Heart left ventricle (tissue), 16 donors: ENCODE data around the gene UNC93A. TPM values are rescaled to one million over a fixed set of nuclear protein-coding genes. Genes with fewer than 3 reads are reported as not detected.
"Not testable (repeated sequence)": the region's sequence is repeated elsewhere in the genome, so short reads cannot be mapped to it uniquely, and the experiment has no call there.

ENCODE experiments used
- ATAC-seq, 4 donors: fragments of 200-7000 bp; cut with Tn5 transposase; one replicate each; pipeline ENCODE4 v1.9.1; 2020 to 2022; ENCODE audit warnings: moderate library complexity in 4 of 4, mild to moderate bottlenecking in 3 of 4, moderate number of reproducible peaks in 1 of 4
- DNase-seq, 5 donors: peaks; one replicate each; pipeline ENCODE4 v3.0.0-alpha.2; 2020
- H3K27ac ChIP-seq, 12 donors: fragments of 200-600 bp; sonication (generic) in 4 of 12; one replicate each; pipeline versions ENCODE4 v1.5.0 to v1.8.0; 2016 to 2022; ENCODE audit warnings: mild to moderate bottlenecking in 2 of 12
- H3K27me3 ChIP-seq, 9 donors: fragments of 200-600 bp; sonication (generic) in 2 of 9; one replicate each; pipeline versions ENCODE4 v1.5.1 to v1.8.0; 2016 to 2022; ENCODE audit warnings: mild to moderate bottlenecking in 3 of 9
- H3K36me3 ChIP-seq, 9 donors: fragments of 200-600 bp; sonication (generic) in 2 of 9; one replicate each; pipeline versions ENCODE4 v1.5.0 to v1.8.0; 2018 to 2022; ENCODE audit warnings: mild to moderate bottlenecking in 2 of 9
- H3K4me1 ChIP-seq, 12 donors: fragments of 200-600 bp; sonication (generic) in 4 of 12; one replicate each; pipeline versions ENCODE4 v1.5.0 to v1.8.0; 2016 to 2022; ENCODE audit warnings: mild to moderate bottlenecking in 3 of 12
- H3K4me3 ChIP-seq, 12 donors: fragments of 200-600 bp; sonication (generic) in 4 of 12; one replicate each; pipeline versions ENCODE4 v1.5.0 to v1.8.0; 2017 to 2022; ENCODE audit warnings: mild to moderate bottlenecking in 9 of 12, moderate library complexity in 4 of 12
- H3K9me3 ChIP-seq, 12 donors: fragments of 200-600 bp; sonication (generic) in 4 of 12; one replicate each; pipeline versions ENCODE4 v1.5.0 to v1.8.0; 2016 to 2022; ENCODE audit warnings: mild to moderate bottlenecking in 1 of 12
- POLR2A ChIP-seq, 2 donors: fragments of 450-650 bp; IDR thresholded peaks; one replicate each; pipeline ENCODE4 v1.6.1; 2017; ENCODE audit warnings: antibody characterized with exemption in 2 of 2, mild to moderate bottlenecking in 2 of 2, moderate library complexity in 2 of 2
- WGBS, 4 donors: extraction: QIAGEN DNeasy Blood & Tissue Kit in 2 of 4; methylation state at CpG; one replicate each; pipeline versions ENCODE4 v1.1.5 to v1.1.7; 2013 to 2018; 5-methylcytosine and 5-hydroxymethylcytosine counted together
- intact Hi-C, 10 donors: fragments of 100-400 bp; cut with DNase I; formaldehyde crosslinking; loops; one replicate each; pipeline versions ENCODE4 v1.11.1 to v1.14.2; 2022
- polyA plus RNA-seq, 2 donors: library from polyadenylated mRNA; stranded (reverse); fragments of 200-250 nt; gene quantifications; one replicate each; pipeline ENCODE4 v1.2.3, GENCODE V29; 2013
- total RNA-seq, 9 donors: library from RNA; depleted of rRNA in 2 of 9; stranded (reverse); fragments of >200 nt in 2 of 9; fragmentation: NEBNext Ultra II Directional in 3 of 9; extraction: Animal tissue kit (Norgen Biotek cat#: 25700) in 3 of 9; gene quantifications; one replicate each; pipeline versions ENCODE4 v1.1.0 to v1.2.4, GENCODE V29; 2016 to 2023
- TF ChIP-seq, protein P1 (sequence below), 12 donors: fragments of 200-600 bp; sonication (generic) in 4 of 12; IDR thresholded peaks; one replicate each; pipeline versions ENCODE4 v1.5.0 to v1.8.0; 2018 to 2022; ENCODE audit warnings: antibody characterized with exemption in 12 of 12, mild to moderate bottlenecking in 5 of 12
- donor health status: ischemic (EF 13 %, LVEDD 7.1; RV severe dilation, severe dysfunction).
- donor health status: healthy with polysubstance abuse.
- donor health status: DM: no; HTN: yes; CAD: no.
- donor health status: DM: no; HTN: no; CAD: no.
- donor health status: ischemic (EF 25% LVEDD 6.9; RV normal size, moderate dysfunction).
- donor health status: ischemic (EF 25% LVEDD 5.7; RV mildly dilated, moderate dysfunction).
- donor health status: healthy.
- donor health status: DM: yes; HTN: yes; CAD: no.
- donor health status: ischemic (EF 35%, LVEDD 5.7; RV mildly dilated, moderate dysfunction).
- donor health status: nonischemic (EF 11% LVEDD 7.7; RV severe dilation, severe dysfunction).
- donor health status: DM: yes; HTN: yes; CAD: no.
- donor health status: PGD.
- donor health status: ischemic (EF 29% LVEDD 5.4; RV normal size, mild dysfunction).
- donor health status: nonischemic (EF 23%, LVEDD 6.1; RV moderate dilation, normal function).

Gene UNC93A
- total and polyA plus RNA-seq, 11 donors, result not detected

- TF ChIP-seq POLR2A (IDR thresholded peaks at IDR 0.05), result no peak
- TF ChIP-seq, protein P1, sequence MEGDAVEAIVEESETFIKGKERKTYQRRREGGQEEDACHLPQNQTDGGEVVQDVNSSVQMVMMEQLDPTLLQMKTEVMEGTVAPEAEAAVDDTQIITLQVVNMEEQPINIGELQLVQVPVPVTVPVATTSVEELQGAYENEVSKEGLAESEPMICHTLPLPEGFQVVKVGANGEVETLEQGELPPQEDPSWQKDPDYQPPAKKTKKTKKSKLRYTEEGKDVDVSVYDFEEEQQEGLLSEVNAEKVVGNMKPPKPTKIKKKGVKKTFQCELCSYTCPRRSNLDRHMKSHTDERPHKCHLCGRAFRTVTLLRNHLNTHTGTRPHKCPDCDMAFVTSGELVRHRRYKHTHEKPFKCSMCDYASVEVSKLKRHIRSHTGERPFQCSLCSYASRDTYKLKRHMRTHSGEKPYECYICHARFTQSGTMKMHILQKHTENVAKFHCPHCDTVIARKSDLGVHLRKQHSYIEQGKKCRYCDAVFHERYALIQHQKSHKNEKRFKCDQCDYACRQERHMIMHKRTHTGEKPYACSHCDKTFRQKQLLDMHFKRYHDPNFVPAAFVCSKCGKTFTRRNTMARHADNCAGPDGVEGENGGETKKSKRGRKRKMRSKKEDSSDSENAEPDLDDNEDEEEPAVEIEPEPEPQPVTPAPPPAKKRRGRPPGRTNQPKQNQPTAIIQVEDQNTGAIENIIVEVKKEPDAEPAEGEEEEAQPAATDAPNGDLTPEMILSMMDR (IDR thresholded peaks at IDR 0.05), result peak; percentile 60 to 79 (median 68)
- peak; percentile 41 to 82 (median 52) for DNase-seq
- ATAC-seq, result peak in 3 of 4 donors; percentile 74 to 86 (median 75)
- Histone ChIP-seq H3K4me1 (peaks cover 0 to 18% (median 11%) of the 10 kb centered on the region in 12 donors), H3K4me3 (peak overlapping the region; percentile 11 to 58 (median 48)), H3K9me3 (peaks cover 0 to 15% (median 4%) of the 10 kb centered on the region in 12 donors), H3K27ac (peak overlapping the region in 10 of 12 donors; percentile 27 to 73 (median 48)), H3K27me3 (peaks cover 0 to 43% (median 3%) of the 10 kb centered on the region in 9 donors), H3K36me3 (no peaks in the 10 kb centered on the region)
- intact Hi-C loops, result loop anchor here in 2 of 10 donors (10.0 kb wide), 2 partner anchors 126 to 136 kb away; no protein-coding TSS in a partner anchor
- WGBS, 4 donors, result 0 to 2% (median 1%) methylated on average over 33 to 62 of the region's 62 CpGs
Measured at GRCh38 chr6:167350731-167351655, 59.9 kb downstream of the UNC93A start.

GRCh38 chr6:167351656-167352345 is 60.7 kb downstream of the UNC93A start:
- ATAC-seq, result no peak

DNA sequence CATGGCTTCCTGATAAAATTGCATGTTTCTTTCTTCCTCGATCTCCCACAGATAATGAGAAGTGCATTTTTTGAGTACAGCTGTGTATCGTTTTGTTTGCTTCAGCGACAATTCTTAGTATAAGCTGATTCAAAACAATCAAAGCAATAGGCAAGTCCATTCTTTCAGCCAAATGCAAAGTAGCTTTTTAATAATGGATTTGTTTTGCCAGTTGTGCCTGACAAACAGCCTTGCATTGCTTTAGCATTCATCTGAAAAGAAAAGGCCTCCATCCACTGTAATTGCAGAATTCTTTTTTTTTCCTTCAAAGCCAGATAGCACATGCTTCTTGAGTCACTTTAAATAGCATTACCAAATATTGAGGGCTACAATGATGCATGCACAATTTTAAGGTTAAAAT is 65.8 kb downstream of the UNC93A start:
- H3K4me1 ChIP-seq, result peaks cover 0 to under 1% (median 0%) of the 10 kb centered on the region in 12 donors
- DNase-seq, result no peak
- no peak overlapping the region for H3K4me3 ChIP-seq
- H3K27ac ChIP-seq, result no peak overlapping the region
- intact Hi-C loops, result loop anchor here in 2 of 10 donors (10.0 kb wide), 2 partner anchors 132 to 142 kb away; no protein-coding TSS in a partner anchor
- H3K36me3 ChIP-seq, result no peaks in the 10 kb centered on the region
- peaks cover 0 to 15% (median 4%) of the 10 kb centered on the region in 12 donors for H3K9me3 ChIP-seq
- no peak for ATAC-seq
- WGBS, 4 donors, result 81 to 90% (median 88%) methylated on average over 3 of the region's 3 CpGs
- TF ChIP-seq, protein P1 (IDR thresholded peaks at IDR 0.05), result no peak
- no peak for TF ChIP-seq POLR2A (IDR thresholded peaks at IDR 0.05)
- H3K27me3 ChIP-seq, result peaks cover 0 to 17% (median 4%) of the 10 kb centered on the region in 9 donors

More at GRCh38 chr6:167351656-167352345, 60.7 kb downstream of the UNC93A start:
- peaks cover 0 to 15% (median 4%) of the 10 kb centered on the region in 12 donors for H3K9me3 ChIP-seq
- no peak overlapping the region for H3K27ac ChIP-seq
- TF ChIP-seq POLR2A (IDR thresholded peaks at IDR 0.05), result no peak
- DNase-seq, result no peak
- intact Hi-C loops, result loop anchor here in 2 of 10 donors (10.0 kb wide), 2 partner anchors 127 to 137 kb away; no protein-coding TSS in a partner anchor
- no peaks in the 10 kb centered on the region for H3K36me3 ChIP-seq
- peaks cover 0 to 43% (median 3%) of the 10 kb centered on the region in 9 donors for H3K27me3 ChIP-seq
- 58 to 66% (median 60%) methylated on average over 13 of the region's 13 CpGs for WGBS, 4 donors
- peak overlapping the region in 10 of 12 donors; percentile 40 to 58 (median 50) for H3K4me3 ChIP-seq
- H3K4me1 ChIP-seq, result peaks cover 0 to 18% (median 11%) of the 10 kb centered on the region in 12 donors

GRCh38 chr6:167358394-167358793 is 67.3 kb downstream of the UNC93A start:
- peaks cover 0 to 15% (median 0%) of the 10 kb centered on the region in 9 donors for H3K27me3 ChIP-seq
- not testable (repeated sequence) for H3K4me1 ChIP-seq, H3K27ac ChIP-seq, ATAC-seq, H3K4me3 ChIP-seq, H3K9me3 ChIP-seq, H3K36me3 ChIP-seq, DNase-seq
- intact Hi-C loops, result loop anchor here in 2 of 10 donors (10.0 kb wide), 2 partner anchors 134 to 144 kb away; no protein-coding TSS in a partner anchor
- 43 to 73% (median 54%) methylated on average over 2 to 4 of the region's 11 CpGs for WGBS, 4 donors

DNA sequence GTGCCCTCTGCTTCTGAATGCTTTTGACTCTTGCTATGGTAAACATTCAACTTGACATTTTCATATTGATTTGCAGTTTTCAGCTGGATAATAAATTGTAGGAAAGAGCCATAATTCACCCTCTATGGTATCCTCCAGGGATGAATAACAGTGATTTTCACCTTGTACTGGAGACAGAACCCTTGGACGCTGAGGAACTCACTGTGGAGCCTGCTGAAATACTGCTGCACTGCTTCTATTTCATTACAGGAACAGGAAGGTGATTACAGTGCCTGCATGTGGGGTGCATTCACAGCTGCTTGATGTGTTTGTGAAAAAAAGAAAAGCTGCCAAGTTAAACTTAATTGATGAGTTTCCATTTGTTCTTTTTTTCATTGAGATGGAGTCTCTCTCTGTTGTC is 70.1 kb downstream of the UNC93A start:
- ATAC-seq, H3K27me3 ChIP-seq, H3K36me3 ChIP-seq, H3K27ac ChIP-seq, intact Hi-C loops, H3K4me3 ChIP-seq, H3K4me1 ChIP-seq, DNase-seq: not testable (repeated sequence)
- WGBS, 4 donors, result 67 to 86% (median 70%) methylated on average over 1 of the region's 1 CpG
- peaks cover 0 to 11% (median 2%) of the 10 kb centered on the region in 12 donors for H3K9me3 ChIP-seq

Other genes with a start within 250 kb of the UNC93A start
- gene CCR6, start 168.2 kb upstream of the UNC93A start, total RNA-seq, result under 1 TPM in 1 of 9 donors, not detected in 8; 0.23 TPM
- gene CCR6, start 168.2 kb upstream of the UNC93A start, polyA plus RNA-seq, result not detected
- gene GPR31, start 133.3 kb upstream of the UNC93A start, total RNA-seq, result not detected
- not detected for gene GPR31, start 133.3 kb upstream of the UNC93A start, polyA plus RNA-seq
- gene TTLL2, start 33.8 kb downstream of the UNC93A start, total RNA-seq, result not detected
- not detected for gene TTLL2, start 33.8 kb downstream of the UNC93A start, polyA plus RNA-seq